ENCODE measurements around the gene NIPAL3.
"Not testable (repeated sequence)": the region's sequence is repeated elsewhere in the genome, so short reads cannot be mapped to it uniquely, and the experiment has no call there.

NIPAL3 gene

DNA sequence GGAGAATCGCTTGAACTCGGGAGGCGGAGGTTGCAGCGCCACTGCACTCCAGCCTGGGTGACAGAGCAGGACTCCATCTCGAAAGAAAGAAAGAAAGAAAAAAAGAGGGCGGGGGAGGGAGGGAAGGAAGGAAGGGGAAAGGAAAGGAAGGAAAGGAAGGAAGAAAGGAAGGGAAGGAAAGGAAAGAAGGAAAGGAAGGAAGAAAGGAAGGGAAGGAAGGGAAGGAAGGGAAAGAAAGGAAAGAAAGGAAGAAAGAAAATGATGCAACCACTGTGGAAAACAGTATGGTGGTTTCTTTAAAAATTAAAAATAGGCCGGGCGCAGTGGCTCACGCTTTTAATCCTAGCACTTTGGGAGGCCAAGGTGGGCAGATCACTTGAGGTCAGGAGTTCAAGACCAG is 71.9 kb downstream of the NIPAL3 start:
- TF ChIP-seq, protein P1, sequence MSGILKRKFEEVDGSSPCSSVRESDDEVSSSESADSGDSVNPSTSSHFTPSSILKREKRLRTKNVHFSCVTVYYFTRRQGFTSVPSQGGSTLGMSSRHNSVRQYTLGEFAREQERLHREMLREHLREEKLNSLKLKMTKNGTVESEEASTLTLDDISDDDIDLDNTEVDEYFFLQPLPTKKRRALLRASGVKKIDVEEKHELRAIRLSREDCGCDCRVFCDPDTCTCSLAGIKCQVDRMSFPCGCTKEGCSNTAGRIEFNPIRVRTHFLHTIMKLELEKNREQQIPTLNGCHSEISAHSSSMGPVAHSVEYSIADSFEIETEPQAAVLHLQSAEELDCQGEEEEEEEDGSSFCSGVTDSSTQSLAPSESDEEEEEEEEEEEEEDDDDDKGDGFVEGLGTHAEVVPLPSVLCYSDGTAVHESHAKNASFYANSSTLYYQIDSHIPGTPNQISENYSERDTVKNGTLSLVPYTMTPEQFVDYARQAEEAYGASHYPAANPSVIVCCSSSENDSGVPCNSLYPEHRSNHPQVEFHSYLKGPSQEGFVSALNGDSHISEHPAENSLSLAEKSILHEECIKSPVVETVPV (CRISPR knock-in tag; IDR thresholded peaks at IDR 0.05) = no peak
- no peak for TF ChIP-seq ZFP3 (CRISPR knock-in tag; IDR thresholded peaks at IDR 0.05)
- TF ChIP-seq SNAI2 (CRISPR knock-in tag; IDR thresholded peaks at IDR 0.05) = no peak
- no peak for TF ChIP-seq ESRRG (CRISPR knock-in tag; IDR thresholded peaks at IDR 0.05)
- no peak for TF ChIP-seq ZNF8 (CRISPR knock-in tag; IDR thresholded peaks at IDR 0.05)
- TF ChIP-seq PPARA (CRISPR knock-in tag; IDR thresholded peaks at IDR 0.05; ENCODE audit: borderline replicate concordance) = no peak
- TF ChIP-seq ZNF565 (CRISPR knock-in tag; conservative IDR thresholded peaks at IDR 0.05; ENCODE audit: low read depth) = no peak
- no peak for TF ChIP-seq GLIS3 (CRISPR knock-in tag; IDR thresholded peaks at IDR 0.05)
- no peak for TF ChIP-seq TOX (CRISPR knock-in tag; IDR thresholded peaks at IDR 0.05; ENCODE audit: borderline replicate concordance)
- TF ChIP-seq ISL1 (CRISPR knock-in tag; IDR thresholded peaks at IDR 0.05) = no peak
- TF ChIP-seq, protein P2, sequence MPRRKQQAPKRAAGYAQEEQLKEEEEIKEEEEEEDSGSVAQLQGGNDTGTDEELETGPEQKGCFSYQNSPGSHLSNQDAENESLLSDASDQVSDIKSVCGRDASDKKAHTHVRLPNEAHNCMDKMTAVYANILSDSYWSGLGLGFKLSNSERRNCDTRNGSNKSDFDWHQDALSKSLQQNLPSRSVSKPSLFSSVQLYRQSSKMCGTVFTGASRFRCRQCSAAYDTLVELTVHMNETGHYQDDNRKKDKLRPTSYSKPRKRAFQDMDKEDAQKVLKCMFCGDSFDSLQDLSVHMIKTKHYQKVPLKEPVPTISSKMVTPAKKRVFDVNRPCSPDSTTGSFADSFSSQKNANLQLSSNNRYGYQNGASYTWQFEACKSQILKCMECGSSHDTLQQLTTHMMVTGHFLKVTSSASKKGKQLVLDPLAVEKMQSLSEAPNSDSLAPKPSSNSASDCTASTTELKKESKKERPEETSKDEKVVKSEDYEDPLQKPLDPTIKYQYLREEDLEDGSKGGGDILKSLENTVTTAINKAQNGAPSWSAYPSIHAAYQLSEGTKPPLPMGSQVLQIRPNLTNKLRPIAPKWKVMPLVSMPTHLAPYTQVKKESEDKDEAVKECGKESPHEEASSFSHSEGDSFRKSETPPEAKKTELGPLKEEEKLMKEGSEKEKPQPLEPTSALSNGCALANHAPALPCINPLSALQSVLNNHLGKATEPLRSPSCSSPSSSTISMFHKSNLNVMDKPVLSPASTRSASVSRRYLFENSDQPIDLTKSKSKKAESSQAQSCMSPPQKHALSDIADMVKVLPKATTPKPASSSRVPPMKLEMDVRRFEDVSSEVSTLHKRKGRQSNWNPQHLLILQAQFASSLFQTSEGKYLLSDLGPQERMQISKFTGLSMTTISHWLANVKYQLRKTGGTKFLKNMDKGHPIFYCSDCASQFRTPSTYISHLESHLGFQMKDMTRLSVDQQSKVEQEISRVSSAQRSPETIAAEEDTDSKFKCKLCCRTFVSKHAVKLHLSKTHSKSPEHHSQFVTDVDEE (CRISPR knock-in tag; IDR thresholded peaks at IDR 0.05) = no peak
- TF ChIP-seq, protein P3, sequence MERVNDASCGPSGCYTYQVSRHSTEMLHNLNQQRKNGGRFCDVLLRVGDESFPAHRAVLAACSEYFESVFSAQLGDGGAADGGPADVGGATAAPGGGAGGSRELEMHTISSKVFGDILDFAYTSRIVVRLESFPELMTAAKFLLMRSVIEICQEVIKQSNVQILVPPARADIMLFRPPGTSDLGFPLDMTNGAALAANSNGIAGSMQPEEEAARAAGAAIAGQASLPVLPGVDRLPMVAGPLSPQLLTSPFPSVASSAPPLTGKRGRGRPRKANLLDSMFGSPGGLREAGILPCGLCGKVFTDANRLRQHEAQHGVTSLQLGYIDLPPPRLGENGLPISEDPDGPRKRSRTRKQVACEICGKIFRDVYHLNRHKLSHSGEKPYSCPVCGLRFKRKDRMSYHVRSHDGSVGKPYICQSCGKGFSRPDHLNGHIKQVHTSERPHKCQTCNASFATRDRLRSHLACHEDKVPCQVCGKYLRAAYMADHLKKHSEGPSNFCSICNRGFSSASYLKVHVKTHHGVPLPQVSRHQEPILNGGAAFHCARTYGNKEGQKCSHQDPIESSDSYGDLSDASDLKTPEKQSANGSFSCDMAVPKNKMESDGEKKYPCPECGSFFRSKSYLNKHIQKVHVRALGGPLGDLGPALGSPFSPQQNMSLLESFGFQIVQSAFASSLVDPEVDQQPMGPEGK (CRISPR knock-in tag; IDR thresholded peaks at IDR 0.05; ENCODE audit: borderline replicate concordance) = no peak
- TF ChIP-seq BACH2 (CRISPR knock-in tag; IDR thresholded peaks at IDR 0.05; ENCODE audit: borderline replicate concordance) = no peak
- TF ChIP-seq, protein P4, sequence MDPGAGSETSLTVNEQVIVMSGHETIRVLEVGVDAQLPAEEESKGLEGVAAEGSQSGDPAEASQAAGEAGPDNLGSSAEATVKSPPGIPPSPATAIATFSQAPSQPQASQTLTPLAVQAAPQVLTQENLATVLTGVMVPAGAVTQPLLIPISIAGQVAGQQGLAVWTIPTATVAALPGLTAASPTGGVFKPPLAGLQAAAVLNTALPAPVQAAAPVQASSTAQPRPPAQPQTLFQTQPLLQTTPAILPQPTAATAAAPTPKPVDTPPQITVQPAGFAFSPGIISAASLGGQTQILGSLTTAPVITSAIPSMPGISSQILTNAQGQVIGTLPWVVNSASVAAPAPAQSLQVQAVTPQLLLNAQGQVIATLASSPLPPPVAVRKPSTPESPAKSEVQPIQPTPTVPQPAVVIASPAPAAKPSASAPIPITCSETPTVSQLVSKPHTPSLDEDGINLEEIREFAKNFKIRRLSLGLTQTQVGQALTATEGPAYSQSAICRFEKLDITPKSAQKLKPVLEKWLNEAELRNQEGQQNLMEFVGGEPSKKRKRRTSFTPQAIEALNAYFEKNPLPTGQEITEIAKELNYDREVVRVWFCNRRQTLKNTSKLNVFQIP (CRISPR knock-in tag; IDR thresholded peaks at IDR 0.05; ENCODE audit: borderline replicate concordance, low read depth) = no peak
- TF ChIP-seq ARNTL (CRISPR knock-in tag; IDR thresholded peaks at IDR 0.05; ENCODE audit: borderline replicate concordance, low read depth) = no peak
- TF ChIP-seq, protein P5, sequence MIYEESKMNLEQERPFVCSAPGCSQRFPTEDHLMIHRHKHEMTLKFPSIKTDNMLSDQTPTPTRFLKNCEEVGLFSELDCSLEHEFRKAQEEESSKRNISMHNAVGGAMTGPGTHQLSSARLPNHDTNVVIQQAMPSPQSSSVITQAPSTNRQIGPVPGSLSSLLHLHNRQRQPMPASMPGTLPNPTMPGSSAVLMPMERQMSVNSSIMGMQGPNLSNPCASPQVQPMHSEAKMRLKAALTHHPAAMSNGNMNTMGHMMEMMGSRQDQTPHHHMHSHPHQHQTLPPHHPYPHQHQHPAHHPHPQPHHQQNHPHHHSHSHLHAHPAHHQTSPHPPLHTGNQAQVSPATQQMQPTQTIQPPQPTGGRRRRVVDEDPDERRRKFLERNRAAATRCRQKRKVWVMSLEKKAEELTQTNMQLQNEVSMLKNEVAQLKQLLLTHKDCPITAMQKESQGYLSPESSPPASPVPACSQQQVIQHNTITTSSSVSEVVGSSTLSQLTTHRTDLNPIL (CRISPR knock-in tag; IDR thresholded peaks at IDR 0.05; ENCODE audit: low read depth) = no peak
- TF ChIP-seq ZC3H10 (CRISPR knock-in tag; IDR thresholded peaks at IDR 0.05) = no peak
- ATAC-seq = no peak

DNA sequence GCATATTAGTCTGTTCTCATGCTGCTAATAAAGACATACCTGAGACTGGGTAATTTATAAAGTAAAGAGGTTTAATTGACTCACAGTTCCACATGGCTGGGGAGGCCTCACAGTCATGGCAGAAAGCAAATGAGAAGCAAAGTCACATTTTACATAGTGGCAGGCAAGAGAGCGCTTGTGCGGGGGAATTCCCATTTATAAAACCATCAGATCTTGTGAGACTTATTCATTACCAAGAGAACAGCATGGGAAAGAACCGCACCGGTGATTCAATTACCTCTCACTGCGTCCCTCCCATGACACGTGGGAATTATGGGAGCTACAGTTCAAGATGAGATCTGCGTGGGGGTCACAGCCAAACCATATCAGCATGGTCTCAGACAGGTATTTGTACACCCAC is 72.6 kb downstream of the NIPAL3 start:
- not testable (repeated sequence) for ATAC-seq

DNA sequence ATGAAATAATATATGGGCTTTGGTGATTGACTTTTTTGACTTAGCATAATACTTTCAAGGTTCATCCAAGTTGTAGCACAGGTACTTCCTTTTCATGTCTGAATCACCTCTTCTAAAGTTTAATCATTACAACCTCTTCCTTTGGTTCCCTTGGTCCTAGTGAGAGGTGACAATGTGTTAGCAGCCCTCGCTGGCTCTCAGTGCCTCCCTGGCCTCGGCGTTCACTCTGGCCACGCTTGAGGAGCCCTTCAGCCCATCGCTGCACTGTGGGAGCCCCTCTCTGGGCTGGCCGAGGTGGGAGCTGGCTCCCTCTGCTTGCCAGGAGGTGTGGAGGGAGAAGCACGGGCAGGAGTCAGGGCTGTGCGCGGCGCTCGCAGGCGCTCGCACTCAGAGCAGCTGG is 74.1 kb downstream of the NIPAL3 start:
- no peak for ATAC-seq
- TF ChIP-seq, protein P4 (CRISPR knock-in tag; IDR thresholded peaks at IDR 0.05; ENCODE audit: borderline replicate concordance, low read depth) = no peak
- TF ChIP-seq, protein P5 (CRISPR knock-in tag; IDR thresholded peaks at IDR 0.05; ENCODE audit: low read depth) = no peak
- TF ChIP-seq TOX (CRISPR knock-in tag; IDR thresholded peaks at IDR 0.05; ENCODE audit: borderline replicate concordance) = no peak
- TF ChIP-seq, protein P3 (CRISPR knock-in tag; IDR thresholded peaks at IDR 0.05; ENCODE audit: borderline replicate concordance) = no peak
- no peak for TF ChIP-seq CSDC2 (CRISPR knock-in tag; IDR thresholded peaks at IDR 0.05)
- TF ChIP-seq ZNF70 (CRISPR knock-in tag; IDR thresholded peaks at IDR 0.05) = no peak
- TF ChIP-seq ESRRG (CRISPR knock-in tag; IDR thresholded peaks at IDR 0.05) = no peak
- TF ChIP-seq TCF4 (CRISPR knock-in tag; IDR thresholded peaks at IDR 0.05; ENCODE audit: borderline replicate concordance) = no peak
- no peak for TF ChIP-seq ZC3H10 (CRISPR knock-in tag; IDR thresholded peaks at IDR 0.05)
- no peak for TF ChIP-seq ZFP30 (CRISPR knock-in tag; IDR thresholded peaks at IDR 0.05)
- TF ChIP-seq BACH2 (CRISPR knock-in tag; IDR thresholded peaks at IDR 0.05; ENCODE audit: borderline replicate concordance) = no peak
- no peak for TF ChIP-seq GLIS3 (CRISPR knock-in tag; IDR thresholded peaks at IDR 0.05)
- TF ChIP-seq, protein P1 (CRISPR knock-in tag; IDR thresholded peaks at IDR 0.05) = no peak
